Ovary (tissue), 9 donors: ENCODE data around the gene LHX6. TPM values are rescaled to one million over a fixed set of nuclear protein-coding genes. Genes with fewer than 3 reads are reported as not detected.

ENCODE experiments used
- DNase-seq, 5 donors: peaks; one replicate each; pipeline ENCODE4 v3.0.0-alpha.2; 2019 to 2020
- H3K27ac ChIP-seq, 2 donors: fragments of 200-600 bp; one replicate each; pipeline versions ENCODE4 v1.5.1 to v1.8.0; 2019 to 2022
- H3K27me3 ChIP-seq: fragments of 200-600 bp; one replicate; pipeline ENCODE4 v1.8.0; 2022
- H3K36me3 ChIP-seq: fragments of 200-600 bp; sonication (generic); one replicate; pipeline ENCODE4 v1.5.1; 2019
- H3K4me1 ChIP-seq: one replicate; pipeline ENCODE4 v1.8.1; 2013; ENCODE audit warnings: mild to moderate bottlenecking, moderate library complexity; ENCODE audit not compliant: insufficient read depth
- H3K4me3 ChIP-seq: fragments of 200-600 bp; sonication (generic); one replicate; pipeline ENCODE4 v1.5.1; 2017
- H3K9me3 ChIP-seq, 2 donors: fragments of 200-600 bp in 1 of 2; sonication (generic) in 1 of 2; one replicate each; pipeline versions ENCODE4 v1.5.1 to v1.8.1; 2013 to 2019; ENCODE audit warnings: mild to moderate bottlenecking in 1 of 2, moderate library complexity in 1 of 2
- EP300 ChIP-seq: sonication (generic); formaldehyde crosslinking; IDR thresholded peaks from one replicate; pipeline ENCODE4 v1.6.1; 2017; ENCODE audit warnings: antibody characterized with exemption
- POLR2A ChIP-seq: fragments of 450-650 bp; IDR thresholded peaks from one replicate; pipeline ENCODE4 v1.6.1; 2017; ENCODE audit warnings: antibody characterized with exemption, mild to moderate bottlenecking, moderate library complexity
- WGBS, 3 donors: extraction: QIAGEN DNeasy Blood & Tissue Kit in 1 of 3; methylation state at CpG; one replicate each; pipeline versions ENCODE4 v1.1.5 to v1.1.7; 2013 to 2017; 5-methylcytosine and 5-hydroxymethylcytosine counted together
- intact Hi-C, 4 donors: fragments of 100-400 bp; cut with DNase I; formaldehyde crosslinking; loops; one replicate each; pipeline versions ENCODE4 v1.11.0 to v1.15.1; 2022 to 2023
- polyA plus RNA-seq, 2 donors: library from polyadenylated mRNA; stranded (reverse); fragments of 200-250 nt in 1 of 2; fragments of 350-450 nt in 1 of 2; fragmentation: Illumina TruSeq in 1 of 2; extraction: RNeasy Lipid Tissue Mini Kit (QIAGEN cat#74804) in 1 of 2; gene quantifications; one replicate each; pipeline ENCODE4 v1.2.3, GENCODE V29; 2013 to 2014
- total RNA-seq, 7 donors: library from RNA; depleted of rRNA in 2 of 7; stranded (reverse); fragments of >200 nt in 2 of 7; fragmentation: NEBNext Ultra II Directional in 3 of 7; extraction: Animal tissue kit (Norgen Biotek cat#: 25700) in 3 of 7; gene quantifications; one replicate each; pipeline versions ENCODE4 v1.1.0 to v1.2.4, GENCODE V29; 2016 to 2023
- TF ChIP-seq, protein P1 (sequence below), 3 donors: fragments of 450-650 bp in 2 of 3; fragments of 200-600 bp in 1 of 3; IDR thresholded peaks; one replicate each; pipeline versions ENCODE4 v1.5.1 to v1.8.0; 2016 to 2022; ENCODE audit warnings: antibody characterized with exemption in 3 of 3, mild to moderate bottlenecking in 1 of 3
- donor health status: DM: no; HTN: no; CAD: no; lungs with moderate emphysema.
- donor health status: DM: no; HTN: no; CAD: no.
- donor health status: Bipolar disorder and iron deficiency.
- donor health status: DM: yes; HTN: yes; CAD: no.
- donor health status: DM: no; HTN: no; CAD: no.
- donor health status: DM: yes; HTN: yes; CAD: no.

LHX6 gene
- total and polyA plus RNA-seq, 9 donors, result 0.46 to 8.8 (median 3.6) TPM

DNA sequence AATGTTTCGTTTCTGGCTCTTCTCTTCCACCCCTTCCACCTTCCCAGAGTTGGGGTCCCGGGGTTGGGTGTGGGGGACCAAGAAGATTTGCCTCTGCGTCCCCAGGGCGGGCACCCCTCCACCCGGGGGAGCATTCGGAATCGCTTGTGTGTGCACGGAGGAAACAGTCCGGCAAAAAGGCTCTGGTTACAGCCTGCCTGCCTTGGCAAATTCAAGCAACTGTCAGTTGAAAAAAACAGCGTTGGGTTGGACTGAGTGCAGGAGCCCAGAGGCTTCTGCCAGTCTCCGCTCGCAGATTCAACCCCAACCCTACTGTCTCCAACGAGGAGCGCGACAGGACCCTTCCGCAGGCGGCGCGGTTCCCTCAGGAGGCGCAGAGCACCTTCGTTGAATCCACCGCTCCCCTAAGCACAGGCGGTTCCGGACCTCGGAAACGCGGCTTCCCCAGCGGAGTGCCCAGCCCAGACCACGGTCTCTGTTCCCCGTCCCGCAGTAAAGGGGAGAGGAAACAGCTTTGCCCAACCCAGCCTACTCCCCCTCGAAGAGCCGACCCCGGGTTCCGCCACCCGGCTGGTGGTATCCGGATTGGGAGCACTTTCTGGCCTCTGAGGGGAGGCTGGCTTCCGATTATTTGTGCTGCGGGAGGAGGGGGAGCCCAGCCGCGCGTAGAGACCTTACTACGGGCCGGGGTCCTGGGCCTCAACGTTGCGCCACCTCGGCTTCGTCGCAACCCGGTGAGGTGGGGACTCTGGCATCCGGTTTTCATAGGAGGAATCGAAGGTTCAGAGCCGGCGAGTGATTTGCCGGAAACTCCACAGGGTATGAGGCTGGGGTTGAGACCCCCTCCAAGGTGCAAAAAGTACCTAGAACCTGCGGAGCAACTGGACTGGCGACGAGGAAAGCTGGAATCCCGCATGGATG, 9.6 kb downstream of the LHX6 start:
- DNase-seq, result no peak
- WGBS, 3 donors, result 3 to 6% (median 4%) methylated on average over 48 to 59 of the region's 59 CpGs
- TF ChIP-seq EP300 (no peak), POLR2A (no peak)
- TF ChIP-seq, protein P1, sequence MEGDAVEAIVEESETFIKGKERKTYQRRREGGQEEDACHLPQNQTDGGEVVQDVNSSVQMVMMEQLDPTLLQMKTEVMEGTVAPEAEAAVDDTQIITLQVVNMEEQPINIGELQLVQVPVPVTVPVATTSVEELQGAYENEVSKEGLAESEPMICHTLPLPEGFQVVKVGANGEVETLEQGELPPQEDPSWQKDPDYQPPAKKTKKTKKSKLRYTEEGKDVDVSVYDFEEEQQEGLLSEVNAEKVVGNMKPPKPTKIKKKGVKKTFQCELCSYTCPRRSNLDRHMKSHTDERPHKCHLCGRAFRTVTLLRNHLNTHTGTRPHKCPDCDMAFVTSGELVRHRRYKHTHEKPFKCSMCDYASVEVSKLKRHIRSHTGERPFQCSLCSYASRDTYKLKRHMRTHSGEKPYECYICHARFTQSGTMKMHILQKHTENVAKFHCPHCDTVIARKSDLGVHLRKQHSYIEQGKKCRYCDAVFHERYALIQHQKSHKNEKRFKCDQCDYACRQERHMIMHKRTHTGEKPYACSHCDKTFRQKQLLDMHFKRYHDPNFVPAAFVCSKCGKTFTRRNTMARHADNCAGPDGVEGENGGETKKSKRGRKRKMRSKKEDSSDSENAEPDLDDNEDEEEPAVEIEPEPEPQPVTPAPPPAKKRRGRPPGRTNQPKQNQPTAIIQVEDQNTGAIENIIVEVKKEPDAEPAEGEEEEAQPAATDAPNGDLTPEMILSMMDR (IDR thresholded peaks at IDR 0.05), result no peak
- H3K27ac ChIP-seq, result no peak overlapping the region
- intact Hi-C loops, result loop anchor here in 1 of 4 donors (10.0 kb wide), 1 partner anchor 126 kb away; no protein-coding TSS in a partner anchor
- H3K4me3 ChIP-seq, result no peak overlapping the region
- no peaks in the 10 kb centered on the region for H3K36me3 ChIP-seq
- peaks cover 6% of the 10 kb centered on the region for H3K4me1 ChIP-seq
- peaks cover 0 to 3% of the 10 kb centered on the region in 2 donors for H3K9me3 ChIP-seq
- H3K27me3 ChIP-seq, result no peaks in the 10 kb centered on the region

DNA sequence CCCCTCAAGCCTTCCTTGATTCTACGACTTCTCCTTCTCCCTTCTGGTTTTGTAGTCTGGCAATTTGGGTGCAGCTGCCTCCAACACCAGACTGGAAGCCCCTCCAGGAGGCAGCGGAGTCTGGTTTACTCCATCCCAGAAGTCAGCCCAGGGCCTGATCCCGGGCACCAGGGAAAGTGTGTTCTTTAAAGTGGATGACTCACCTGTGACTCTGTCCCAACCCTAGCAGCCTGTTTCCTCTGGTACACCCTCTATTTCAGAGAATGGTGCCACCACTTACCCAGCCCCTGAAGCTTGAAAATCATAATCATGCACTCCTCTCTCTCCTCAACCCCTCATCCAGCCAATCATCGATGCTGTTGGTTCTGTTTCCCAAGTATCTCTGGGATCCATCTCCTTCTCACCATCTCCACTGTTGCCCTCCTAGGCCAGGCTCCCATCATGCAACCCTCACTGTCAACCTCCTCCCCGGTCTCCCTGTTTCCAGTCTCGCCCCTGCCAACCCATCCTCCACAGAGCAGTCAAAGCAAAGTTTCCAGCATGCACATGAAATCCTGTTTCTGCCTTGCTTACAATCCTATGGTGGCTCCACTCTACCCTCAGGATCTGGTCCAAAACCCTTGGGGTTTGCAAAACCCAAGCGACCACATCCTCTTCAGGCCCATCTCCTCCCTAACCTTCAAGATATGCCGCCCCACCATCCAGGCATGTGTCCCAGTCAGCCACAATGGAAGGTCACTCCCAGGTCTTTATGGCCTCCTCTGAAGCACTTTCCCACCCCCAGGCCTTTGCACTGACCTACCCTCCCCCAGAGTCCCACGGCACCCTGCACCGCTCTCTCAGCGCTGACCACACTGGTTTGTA, 10.5 kb downstream of the LHX6 start:
- TF ChIP-seq, protein P1 (IDR thresholded peaks at IDR 0.05), result no peak
- no peak for TF ChIP-seq POLR2A
- no peak for TF ChIP-seq EP300
- Histone ChIP-seq H3K27ac (no peak overlapping the region), H3K27me3 (no peaks in the 10 kb centered on the region), H3K36me3 (no peaks in the 10 kb centered on the region), H3K4me1 (peaks cover 12% of the 10 kb centered on the region), H3K4me3 (no peak overlapping the region), H3K9me3 (peaks cover 0 to 3% of the 10 kb centered on the region in 2 donors)
- DNase-seq, result no peak
- WGBS, 3 donors, result 36 to 40% (median 39%) methylated on average over 11 of the region's 11 CpGs
- intact Hi-C loops, result loop anchor here in 1 of 4 donors (10.0 kb wide), 1 partner anchor 126 kb away; no protein-coding TSS in a partner anchor

DNA sequence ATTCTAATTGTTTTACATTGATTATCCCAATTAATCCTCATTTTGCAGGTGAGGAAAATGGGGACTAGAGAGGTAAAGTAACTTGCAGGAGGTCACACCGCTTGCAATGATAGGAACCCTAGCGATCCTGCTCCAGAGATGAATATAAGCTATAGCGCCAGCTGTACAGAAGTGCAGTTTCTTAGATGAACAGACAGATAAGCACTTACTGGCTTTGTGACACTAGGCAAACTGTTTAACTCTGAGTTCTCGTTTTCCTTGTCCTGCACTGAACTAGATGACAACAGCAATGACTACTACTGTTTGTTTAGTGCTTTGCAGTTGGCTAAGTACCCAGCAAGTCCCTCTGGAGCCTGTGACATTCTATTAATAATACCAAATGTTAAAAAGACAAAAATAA, 11.1 kb downstream of the LHX6 start:
- TF ChIP-seq, protein P1 (IDR thresholded peaks at IDR 0.05), result no peak
- TF ChIP-seq POLR2A (no peak), EP300 (no peak)
- Histone ChIP-seq H3K4me3 (no peak overlapping the region), H3K27me3 (no peaks in the 10 kb centered on the region), H3K36me3 (no peaks in the 10 kb centered on the region), H3K4me1 (peaks cover 13% of the 10 kb centered on the region), H3K9me3 (peaks cover 0 to 3% of the 10 kb centered on the region in 2 donors), H3K27ac (no peak overlapping the region)
- WGBS, 3 donors, result 45 to 61% (median 58%) methylated on average over 4 of the region's 4 CpGs
- no peak for DNase-seq
- intact Hi-C loops, result loop anchor here in 1 of 4 donors (10.0 kb wide), 1 partner anchor 127 kb away; no protein-coding TSS in a partner anchor

DNA sequence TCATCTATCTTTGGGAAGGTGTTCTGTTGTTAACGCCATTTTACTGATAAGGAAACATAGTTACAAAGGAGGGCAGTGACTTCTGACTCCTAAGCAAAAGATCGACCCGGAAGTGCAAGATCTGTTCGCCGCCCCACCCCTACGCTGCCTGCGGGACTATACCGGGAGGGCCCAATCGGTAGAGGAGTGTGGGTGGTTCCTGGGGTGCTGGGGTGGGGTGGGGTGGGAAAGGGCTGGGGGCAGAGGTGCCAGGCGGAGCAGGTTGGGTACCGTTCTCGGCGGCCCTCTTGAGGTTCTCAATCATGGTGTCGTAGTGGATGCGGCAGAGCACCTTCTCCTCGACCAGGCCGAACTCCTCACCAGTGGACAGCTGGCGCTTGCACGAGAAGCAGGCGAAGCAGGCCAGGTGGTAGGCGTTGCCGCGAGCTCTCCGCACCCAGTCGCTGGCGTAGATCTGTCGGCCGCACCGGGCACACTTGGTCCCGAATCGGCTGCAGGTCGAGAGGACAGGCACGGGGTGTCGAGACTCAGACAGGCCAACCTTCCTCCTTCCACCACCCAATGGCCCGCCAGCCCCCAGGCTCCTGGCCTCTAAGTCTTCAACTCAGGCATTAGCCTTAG, 11.8 kb downstream of the LHX6 start:
- intact Hi-C loops, result loop anchor here in 1 of 4 donors (10.0 kb wide), 1 partner anchor 128 kb away; no protein-coding TSS in a partner anchor
- Histone ChIP-seq H3K4me3 (no peak overlapping the region), H3K27me3 (no peaks in the 10 kb centered on the region), H3K9me3 (peaks cover 0 to 3% of the 10 kb centered on the region in 2 donors), H3K27ac (no peak overlapping the region), H3K36me3 (no peaks in the 10 kb centered on the region), H3K4me1 (peaks cover 13% of the 10 kb centered on the region)
- no peak for TF ChIP-seq POLR2A
- TF ChIP-seq, protein P1 (IDR thresholded peaks at IDR 0.05), result no peak
- no peak for TF ChIP-seq EP300
- DNase-seq, result no peak
- 23 to 28% (median 27%) methylated on average over 35 of the region's 35 CpGs for WGBS, 3 donors
